A549 (cell line): ENCODE results near the gene WSCD1.

ENCODE experiments used
- NR3C1 ChIP-seq: fragments of >200 bp; sonication (Bioruptor Twin); formaldehyde crosslinking; IDR thresholded peaks from 3 replicates; pipeline ENCODE4 v1.6.1; 2017
- PBX3 ChIP-seq: IDR thresholded peaks from 2 replicates; pipeline ENCODE4 v1.6.1; 2012
- RAD21 ChIP-seq, 2 experiments: fragments of >200 bp in 1 of 2; sonication (Bioruptor Twin) in 1 of 2; formaldehyde crosslinking in 1 of 2; IDR thresholded peaks in 1 of 2; conservative IDR thresholded peaks in 1 of 2; 2 replicates in 1 of 2; 3 replicates in 1 of 2; pipeline ENCODE4 v1.6.1; 2012 to 2018; ENCODE audit warnings: inconsistent platforms in 1 of 2

DNA sequence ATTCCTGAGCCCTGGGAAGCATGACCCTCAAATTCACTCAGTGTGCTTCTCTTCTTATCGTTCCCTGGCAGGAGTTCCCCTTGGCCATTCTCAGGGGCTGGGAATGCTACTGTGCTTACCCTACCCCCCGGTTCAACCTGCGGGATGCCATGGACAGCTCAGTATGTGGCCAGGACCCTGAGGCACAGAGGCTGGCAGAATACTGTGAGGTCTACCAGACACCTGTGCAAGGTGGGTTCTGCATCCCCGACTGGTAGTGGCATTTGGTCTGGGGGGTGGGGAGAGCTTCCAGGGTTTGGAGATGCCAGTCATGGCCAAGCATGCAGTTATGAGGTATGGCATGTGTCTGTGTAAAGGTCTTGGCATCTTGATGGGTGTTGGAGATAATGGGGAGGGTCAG is 39.4 kb downstream of the WSCD1 start:
- no peak for TF ChIP-seq NR3C1
- no peak for TF ChIP-seq RAD21 (conservative IDR thresholded peaks at IDR 0.05 in 1 of 2, IDR thresholded peaks at IDR 0.05 in 1 of 2)
- TF ChIP-seq PBX3, result no peak
